Endothelial cell (in vitro differentiated cells): ENCODE measurements around the gene HMCN2. TPM values are rescaled to one million over a fixed set of nuclear protein-coding genes. Genes with fewer than 3 reads are reported as not detected.

Experiments
- DNase-seq: peaks from one replicate; pipeline ENCODE4 v3.0.0; 2021; ENCODE audit warnings: low spot score
- H3K27ac Mint-ChIP-seq: one replicate; pipeline ENCODE4 v1.8.0; 2021; ENCODE audit warnings: mixed read lengths, inconsistent platforms; ENCODE audit not compliant: unreplicated experiment
- H3K27me3 Mint-ChIP-seq: one replicate; pipeline ENCODE4 v1.8.0; 2021; ENCODE audit warnings: mild to moderate bottlenecking, moderate library complexity, mixed read lengths, inconsistent platforms; ENCODE audit not compliant: unreplicated experiment
- H3K36me3 Mint-ChIP-seq: one replicate; pipeline ENCODE4 v1.8.0; 2021; ENCODE audit warnings: mild to moderate bottlenecking, low read depth, mixed read lengths, inconsistent platforms; ENCODE audit not compliant: unreplicated experiment
- H3K4me1 Mint-ChIP-seq: one replicate; pipeline ENCODE4 v1.8.0; 2021; ENCODE audit warnings: mild to moderate bottlenecking, mixed read lengths, inconsistent platforms; ENCODE audit not compliant: unreplicated experiment
- H3K4me3 Mint-ChIP-seq: one replicate; pipeline ENCODE4 v1.8.0; 2021; ENCODE audit warnings: mild to moderate bottlenecking, mixed read lengths, inconsistent platforms; ENCODE audit not compliant: unreplicated experiment
- H3K9me3 Mint-ChIP-seq: one replicate; pipeline ENCODE4 v1.8.0; 2021; ENCODE audit warnings: mixed read lengths, inconsistent platforms; ENCODE audit not compliant: unreplicated experiment
- CTCF ChIP-seq: fragments of 200-600 bp; sonication (generic); IDR thresholded peaks from one replicate; pipeline ENCODE4 v1.5.0; 2021; ENCODE audit warnings: antibody characterized with exemption; ENCODE audit not compliant: unreplicated experiment
- total RNA-seq: library from RNA; stranded (reverse); fragmentation: NEBNext Ultra II Directional; extraction: Animal tissue kit (Norgen Biotek cat#: 25700); gene quantifications from one replicate; pipeline ENCODE4 v1.2.1, GENCODE V29; 2021; ENCODE audit not compliant: unreplicated experiment

HMCN2 gene
- total RNA-seq, 1 donor from 2014 or later, result 29.6 TPM

GRCh38 chr9:130418776-130419175 is 153.2 kb downstream of the HMCN2 start:
- TF ChIP-seq CTCF, result no peak
- Mint-ChIP-seq H3K27me3 (peaks cover 5% of the 10 kb centered on the region), H3K4me1 (no peaks in the 10 kb centered on the region), H3K27ac (no peak overlapping the region), H3K9me3 (no peaks in the 10 kb centered on the region), H3K36me3 (peaks cover 7% of the 10 kb centered on the region), H3K4me3 (no peak overlapping the region)
- DNase-seq, result no peak

- peaks cover 7% of the 10 kb centered on the region for H3K36me3 Mint-ChIP-seq
- H3K9me3 Mint-ChIP-seq, result no peaks in the 10 kb centered on the region
- no peak for TF ChIP-seq CTCF
- H3K27me3 Mint-ChIP-seq, result peaks cover 8% of the 10 kb centered on the region
- no peak for DNase-seq
- no peaks in the 10 kb centered on the region for H3K4me1 Mint-ChIP-seq
- no peak overlapping the region for H3K27ac Mint-ChIP-seq
- H3K4me3 Mint-ChIP-seq, result no peak overlapping the region
Observed at GRCh38 chr9:130419521-130420035, 154.0 kb downstream of the HMCN2 start.

- no peak for DNase-seq
- Mint-ChIP-seq H3K4me3 (no peak overlapping the region), H3K4me1 (no peaks in the 10 kb centered on the region), H3K9me3 (no peaks in the 10 kb centered on the region), H3K27ac (no peak overlapping the region), H3K36me3 (peaks cover 7% of the 10 kb centered on the region), H3K27me3 (peaks cover 4% of the 10 kb centered on the region)
- TF ChIP-seq CTCF, result no peak
Observed at GRCh38 chr9:130421154-130421801, 155.7 kb downstream of the HMCN2 start.

GRCh38 chr9:130421802-130422276 is 156.3 kb downstream of the HMCN2 start:
- H3K27me3 Mint-ChIP-seq, result peaks cover 7% of the 10 kb centered on the region
- H3K4me1 Mint-ChIP-seq, result peaks cover 3% of the 10 kb centered on the region
- no peak for DNase-seq
- H3K27ac Mint-ChIP-seq, result no peak overlapping the region
- H3K9me3 Mint-ChIP-seq, result no peaks in the 10 kb centered on the region
- TF ChIP-seq CTCF, result no peak
- H3K36me3 Mint-ChIP-seq, result peaks cover 7% of the 10 kb centered on the region
- H3K4me3 Mint-ChIP-seq, result no peak overlapping the region

- H3K9me3 Mint-ChIP-seq, result no peaks in the 10 kb centered on the region
- H3K4me3 Mint-ChIP-seq, result no peak overlapping the region
- no peak for TF ChIP-seq CTCF
- H3K4me1 Mint-ChIP-seq, result peaks cover 4% of the 10 kb centered on the region
- H3K27me3 Mint-ChIP-seq, result peaks cover 8% of the 10 kb centered on the region
- peaks cover 7% of the 10 kb centered on the region for H3K36me3 Mint-ChIP-seq
- DNase-seq, result no peak
- H3K27ac Mint-ChIP-seq, result no peak overlapping the region
Observed at GRCh38 chr9:130422546-130422945, 157.0 kb downstream of the HMCN2 start.
